Measurements from ENCODE around the gene CXXC4. TPM values are rescaled to one million over a fixed set of nuclear protein-coding genes. Genes with fewer than 3 reads are reported as not detected.

Gene CXXC4
- total RNA-seq, 4 donors from 2014 or later: 0.40 to 4.8 (median 3.0) TPM

DNA sequence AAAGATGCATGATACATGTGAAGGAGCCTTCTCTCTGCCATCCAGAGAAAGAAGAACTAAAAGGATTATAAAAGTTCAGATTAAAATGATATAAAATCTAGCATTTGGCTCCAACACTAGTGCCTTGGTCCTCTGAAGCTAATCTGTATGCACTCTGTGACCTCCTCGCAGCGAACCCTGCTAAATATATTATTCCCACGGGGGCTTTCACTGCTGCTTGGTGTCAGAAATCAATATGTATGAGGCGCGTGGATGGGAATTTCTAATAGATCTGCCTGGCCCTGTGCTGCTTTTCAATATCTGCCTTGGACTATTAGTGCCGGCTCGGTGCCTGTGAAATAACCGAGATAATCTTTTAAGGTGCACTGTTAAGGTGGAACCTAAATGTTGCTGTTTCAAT lies 69.7 kb downstream of the CXXC4 start:
- peaks cover 0 to 12% (median 0%) of the 10 kb centered on the region in 3 donors for H3K4me1 ChIP-seq
- ATAC-seq: no peak
- H3K27me3 ChIP-seq: no peaks in the 10 kb centered on the region
- H3K4me3 ChIP-seq: peak overlapping the region; percentile 38 to 48
- H3K27ac ChIP-seq: no peak overlapping the region
- H3K36me3 ChIP-seq: no peaks in the 10 kb centered on the region
- H3K9me3 ChIP-seq: no peaks in the 10 kb centered on the region
- TF ChIP-seq POLR2AphosphoS5 (IDR thresholded peaks at IDR 0.05): no peak
- no peak for TF ChIP-seq EP300 (IDR thresholded peaks at IDR 0.05)
- TF ChIP-seq POLR2A (IDR thresholded peaks at IDR 0.05): no peak
- TF ChIP-seq, protein P1, sequence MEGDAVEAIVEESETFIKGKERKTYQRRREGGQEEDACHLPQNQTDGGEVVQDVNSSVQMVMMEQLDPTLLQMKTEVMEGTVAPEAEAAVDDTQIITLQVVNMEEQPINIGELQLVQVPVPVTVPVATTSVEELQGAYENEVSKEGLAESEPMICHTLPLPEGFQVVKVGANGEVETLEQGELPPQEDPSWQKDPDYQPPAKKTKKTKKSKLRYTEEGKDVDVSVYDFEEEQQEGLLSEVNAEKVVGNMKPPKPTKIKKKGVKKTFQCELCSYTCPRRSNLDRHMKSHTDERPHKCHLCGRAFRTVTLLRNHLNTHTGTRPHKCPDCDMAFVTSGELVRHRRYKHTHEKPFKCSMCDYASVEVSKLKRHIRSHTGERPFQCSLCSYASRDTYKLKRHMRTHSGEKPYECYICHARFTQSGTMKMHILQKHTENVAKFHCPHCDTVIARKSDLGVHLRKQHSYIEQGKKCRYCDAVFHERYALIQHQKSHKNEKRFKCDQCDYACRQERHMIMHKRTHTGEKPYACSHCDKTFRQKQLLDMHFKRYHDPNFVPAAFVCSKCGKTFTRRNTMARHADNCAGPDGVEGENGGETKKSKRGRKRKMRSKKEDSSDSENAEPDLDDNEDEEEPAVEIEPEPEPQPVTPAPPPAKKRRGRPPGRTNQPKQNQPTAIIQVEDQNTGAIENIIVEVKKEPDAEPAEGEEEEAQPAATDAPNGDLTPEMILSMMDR (IDR thresholded peaks at IDR 0.05): no peak
- 0 to 7% methylated on average over 5 to 8 of the region's 8 CpGs for WGBS, 2 donors (ENCODE audit: low coverage in 1 of 2)

DNA sequence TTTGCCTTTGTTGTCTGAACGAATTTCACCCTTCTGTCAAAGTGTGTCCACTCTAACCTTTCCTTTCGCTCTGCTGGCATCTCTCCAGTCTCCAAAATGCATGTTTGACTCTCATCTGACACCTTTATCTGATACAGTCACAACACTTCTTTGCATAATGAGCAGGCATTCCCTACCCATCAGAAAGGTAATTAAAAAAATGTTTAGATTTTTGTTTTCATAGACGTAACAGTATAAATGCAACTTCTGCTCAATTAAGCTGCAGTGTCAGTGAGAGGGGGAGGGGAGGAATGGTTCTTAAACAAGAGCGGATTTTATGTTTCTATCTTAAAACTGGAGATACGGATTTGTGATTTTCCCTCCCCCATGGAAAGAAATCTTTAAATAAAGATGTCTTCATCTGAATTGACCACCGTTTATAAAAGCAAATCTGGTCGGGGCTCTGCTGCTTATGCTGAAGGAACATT lies 70.2 kb downstream of the CXXC4 start:
- ATAC-seq: no peak
- Histone ChIP-seq H3K4me3 (peak overlapping the region; percentile 38 to 48), H3K27me3 (no peaks in the 10 kb centered on the region), H3K9me3 (no peaks in the 10 kb centered on the region), H3K27ac (no peak overlapping the region), H3K4me1 (peaks cover 0 to 12% (median 0%) of the 10 kb centered on the region in 3 donors), H3K36me3 (no peaks in the 10 kb centered on the region)
- TF ChIP-seq, protein P1 (IDR thresholded peaks at IDR 0.05): no peak
- TF ChIP-seq POLR2A (IDR thresholded peaks at IDR 0.05) (no peak), POLR2AphosphoS5 (IDR thresholded peaks at IDR 0.05) (no peak), EP300 (IDR thresholded peaks at IDR 0.05) (no peak)
- WGBS, 2 donors (ENCODE audit: low coverage in 1 of 2): 8 to 15% methylated on average over 7 of the region's 7 CpGs

DNA sequence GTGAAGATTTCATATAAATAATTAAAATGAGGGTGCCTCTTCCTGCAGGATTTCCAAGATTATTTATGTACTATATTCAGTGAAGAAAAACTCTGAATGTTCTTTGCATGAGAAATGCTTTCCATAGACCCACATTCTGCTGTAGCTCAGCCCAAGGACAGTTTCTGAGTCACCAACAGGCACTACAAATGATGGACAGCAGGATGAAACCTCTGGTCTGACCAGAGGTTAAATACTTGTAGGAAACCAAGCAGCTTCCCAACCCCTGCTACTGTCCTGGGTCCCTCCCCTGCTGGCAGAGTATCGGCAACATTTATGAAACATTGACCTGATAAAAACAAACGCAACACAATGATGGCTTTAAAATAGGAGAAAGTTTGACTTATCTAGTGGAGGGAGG lies 73.1 kb downstream of the CXXC4 start:
- Histone ChIP-seq H3K36me3 (no peaks in the 10 kb centered on the region), H3K27ac (no peak overlapping the region), H3K4me1 (peaks cover 0 to 12% (median 0%) of the 10 kb centered on the region in 3 donors), H3K4me3 (no peak overlapping the region), H3K9me3 (no peaks in the 10 kb centered on the region), H3K27me3 (no peaks in the 10 kb centered on the region)
- 60 to 66% methylated on average over 1 to 2 of the region's 2 CpGs for WGBS, 2 donors (ENCODE audit: low coverage in 1 of 2)
- no peak for ATAC-seq
- TF ChIP-seq EP300 (IDR thresholded peaks at IDR 0.05) (no peak), POLR2AphosphoS5 (IDR thresholded peaks at IDR 0.05) (no peak), POLR2A (IDR thresholded peaks at IDR 0.05) (no peak)
- TF ChIP-seq, protein P1 (IDR thresholded peaks at IDR 0.05): no peak

DNA sequence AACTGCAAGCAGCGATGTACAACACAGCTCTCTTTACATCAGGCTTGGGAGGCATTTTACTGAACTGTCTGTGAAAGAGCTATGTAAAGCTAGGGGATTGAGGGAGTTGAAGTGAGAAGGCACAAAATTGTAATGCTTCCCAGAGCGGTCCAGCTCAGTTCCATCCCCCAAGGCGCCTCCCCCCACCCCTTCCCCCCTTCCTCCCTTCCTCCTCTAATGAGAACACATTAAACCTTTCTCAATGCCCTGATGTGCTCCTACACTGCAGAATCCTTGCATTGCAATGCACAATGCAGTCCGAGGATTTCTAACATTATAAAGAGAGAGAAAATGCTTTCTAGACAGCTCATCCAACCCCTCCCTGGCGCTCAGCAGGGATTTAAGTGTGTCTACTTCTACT lies 73.9 kb downstream of the CXXC4 start:
- H3K9me3 ChIP-seq: no peaks in the 10 kb centered on the region
- TF ChIP-seq, protein P1 (IDR thresholded peaks at IDR 0.05): no peak
- TF ChIP-seq EP300 (IDR thresholded peaks at IDR 0.05) (no peak), POLR2A (IDR thresholded peaks at IDR 0.05) (no peak)
- H3K4me3 ChIP-seq: no peak overlapping the region
- peaks cover 0 to 12% (median 0%) of the 10 kb centered on the region in 3 donors for H3K4me1 ChIP-seq
- 11 to 48% methylated on average over 3 to 5 of the region's 5 CpGs for WGBS, 2 donors (ENCODE audit: low coverage in 1 of 2)
- H3K36me3 ChIP-seq: no peaks in the 10 kb centered on the region
- no peaks in the 10 kb centered on the region for H3K27me3 ChIP-seq
- no peak overlapping the region for H3K27ac ChIP-seq
- ATAC-seq: no peak

Data from gastroesophageal sphincter (tissue), 4 donors.